ENCODE data around the gene GDA.

DNA sequence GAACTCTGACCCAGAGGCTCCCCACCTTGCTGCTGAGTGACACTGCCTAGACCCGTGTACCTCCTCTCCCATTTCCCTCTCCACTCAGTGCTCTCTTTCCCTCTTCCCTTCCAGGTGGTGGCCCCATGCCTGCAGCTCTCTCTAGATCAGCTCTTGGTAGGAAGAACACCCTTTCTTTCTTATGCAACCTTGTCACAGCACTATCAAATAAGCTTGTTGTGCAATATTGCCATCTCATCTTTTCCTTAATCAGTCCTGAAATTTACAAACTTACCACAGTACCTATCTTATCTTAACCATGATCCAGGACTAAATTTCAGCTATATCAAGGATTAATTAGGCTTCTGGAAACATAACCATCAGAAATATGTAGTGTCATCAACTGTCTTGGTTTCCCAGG lies 127.2 kb downstream of the GDA start:
- TF ChIP-seq, protein P1, sequence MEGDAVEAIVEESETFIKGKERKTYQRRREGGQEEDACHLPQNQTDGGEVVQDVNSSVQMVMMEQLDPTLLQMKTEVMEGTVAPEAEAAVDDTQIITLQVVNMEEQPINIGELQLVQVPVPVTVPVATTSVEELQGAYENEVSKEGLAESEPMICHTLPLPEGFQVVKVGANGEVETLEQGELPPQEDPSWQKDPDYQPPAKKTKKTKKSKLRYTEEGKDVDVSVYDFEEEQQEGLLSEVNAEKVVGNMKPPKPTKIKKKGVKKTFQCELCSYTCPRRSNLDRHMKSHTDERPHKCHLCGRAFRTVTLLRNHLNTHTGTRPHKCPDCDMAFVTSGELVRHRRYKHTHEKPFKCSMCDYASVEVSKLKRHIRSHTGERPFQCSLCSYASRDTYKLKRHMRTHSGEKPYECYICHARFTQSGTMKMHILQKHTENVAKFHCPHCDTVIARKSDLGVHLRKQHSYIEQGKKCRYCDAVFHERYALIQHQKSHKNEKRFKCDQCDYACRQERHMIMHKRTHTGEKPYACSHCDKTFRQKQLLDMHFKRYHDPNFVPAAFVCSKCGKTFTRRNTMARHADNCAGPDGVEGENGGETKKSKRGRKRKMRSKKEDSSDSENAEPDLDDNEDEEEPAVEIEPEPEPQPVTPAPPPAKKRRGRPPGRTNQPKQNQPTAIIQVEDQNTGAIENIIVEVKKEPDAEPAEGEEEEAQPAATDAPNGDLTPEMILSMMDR (IDR thresholded peaks at IDR 0.05; ENCODE audit: low read depth, low read length, poor library complexity, severe bottlenecking) = no peak
- no peak for TF ChIP-seq EZH2phosphoT487 (IDR thresholded peaks at IDR 0.05; ENCODE audit: borderline replicate concordance, low read length)

All from DOHH2 (cell line).